ENCODE data around the gene ANKRD34B.

The ANKRD34B gene

DNA sequence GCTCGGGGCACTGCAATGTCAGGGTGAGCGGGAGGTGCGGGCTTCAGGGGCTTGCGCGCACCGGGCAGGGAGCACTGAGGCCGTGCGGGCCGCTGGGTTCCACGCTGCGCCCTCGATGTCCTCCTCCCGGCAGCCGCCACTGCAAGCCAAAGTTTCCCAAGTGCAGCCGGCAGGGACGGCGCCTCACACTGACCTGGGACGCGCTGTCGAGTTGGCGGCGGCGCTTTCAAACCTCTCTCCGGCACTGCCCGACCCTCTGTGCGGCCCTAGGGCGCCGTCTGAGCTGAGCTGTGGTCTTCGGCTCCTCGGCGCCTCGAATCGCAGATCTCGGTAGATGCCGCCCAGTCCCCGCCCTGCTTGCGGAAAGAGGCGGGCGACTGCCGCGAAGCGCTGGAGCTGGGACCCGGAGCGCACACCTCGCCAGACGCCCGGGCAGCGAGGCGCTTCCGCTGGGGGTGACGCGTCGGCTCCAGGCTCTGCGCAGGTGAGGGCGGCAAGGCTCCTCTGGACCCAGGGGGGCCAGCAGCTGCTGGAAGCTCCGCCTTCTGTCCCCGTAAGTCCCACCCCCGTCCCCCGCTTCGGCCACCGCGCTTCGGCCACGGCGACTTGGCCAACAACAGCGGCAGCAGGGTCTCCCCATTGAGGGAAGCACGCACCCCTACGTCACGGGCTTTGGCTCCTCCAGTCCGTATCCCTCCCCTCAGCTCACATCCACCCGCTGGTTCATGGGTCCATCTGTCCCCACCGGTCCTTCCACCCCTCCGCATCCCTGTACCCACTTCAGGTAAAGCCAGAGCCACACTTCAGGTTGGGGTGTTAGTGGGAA is at the start of gene ANKRD34B:
TSS of gene ANKRD34B (minus strand) at position 320 of the 826 bp plus-strand sequence. CDS start 10,261 bp downstream, outside the sequence.
- H3K27me3 Mint-ChIP-seq, result peaks cover 81% of the 10 kb centered on the region
- H3K36me3 Mint-ChIP-seq, result no peaks in the 10 kb centered on the region
- H3K27ac Mint-ChIP-seq, result no peak within 1 kb of the TSS
- peak within 1 kb of the TSS; percentile 56 for H3K4me3 Mint-ChIP-seq
- H3K9me3 Mint-ChIP-seq, result peaks cover 3% of the 10 kb centered on the region
- no peak for ATAC-seq
- H3K4me1 Mint-ChIP-seq, result peaks cover 6% of the 10 kb centered on the region

DNA sequence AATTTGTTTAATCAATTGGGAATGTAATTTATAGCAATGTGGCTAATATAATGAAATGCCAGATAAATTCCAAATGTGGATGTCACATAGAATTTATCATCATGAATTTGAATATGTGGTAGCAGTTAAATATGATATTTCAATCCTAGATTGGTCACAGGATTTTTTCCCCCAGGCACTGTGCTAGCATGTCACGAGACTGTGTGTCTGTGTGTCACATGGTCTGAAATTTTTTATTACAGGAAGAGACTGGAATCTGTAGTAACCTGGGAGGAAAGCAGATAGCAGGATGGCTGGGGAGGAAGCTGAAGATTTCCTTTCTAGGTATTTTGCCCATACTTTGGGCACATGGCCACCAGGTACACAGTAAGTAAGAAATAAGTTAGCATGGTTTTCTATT is 49.0 kb upstream of the ANKRD34B start:
- Mint-ChIP-seq H3K4me3 (no peak overlapping the region), H3K9me3 (no peaks in the 10 kb centered on the region), H3K4me1 (no peaks in the 10 kb centered on the region), H3K27ac (no peak overlapping the region), H3K27me3 (no peaks in the 10 kb centered on the region), H3K36me3 (peaks cover 27% of the 10 kb centered on the region)
- ATAC-seq, result no peak

DNA sequence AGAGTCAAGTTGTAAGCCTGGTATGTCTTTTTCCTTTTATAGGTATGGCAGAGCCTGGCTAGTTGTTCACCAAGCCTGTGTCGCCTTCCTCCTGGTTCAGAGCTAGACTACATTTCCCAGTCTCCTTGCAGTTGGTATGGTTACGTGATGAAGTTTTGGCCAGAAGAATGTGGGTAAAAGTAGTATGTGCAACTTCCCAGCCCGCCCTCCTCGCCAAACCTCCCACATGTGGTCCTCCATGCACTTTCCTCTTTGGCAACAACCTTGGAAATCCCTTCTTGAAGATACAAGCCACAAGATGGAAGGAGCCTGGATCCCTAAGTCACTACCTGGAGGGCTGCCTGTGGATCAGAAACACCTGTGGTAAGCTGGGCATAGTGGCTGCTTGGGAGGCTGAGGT is 48.4 kb upstream of the ANKRD34B start:
- ATAC-seq, result no peak
- H3K27ac Mint-ChIP-seq, result no peak overlapping the region
- H3K27me3 Mint-ChIP-seq, result no peaks in the 10 kb centered on the region
- H3K9me3 Mint-ChIP-seq, result no peaks in the 10 kb centered on the region
- H3K4me3 Mint-ChIP-seq, result no peak overlapping the region
- no peaks in the 10 kb centered on the region for H3K4me1 Mint-ChIP-seq
- H3K36me3 Mint-ChIP-seq, result peaks cover 27% of the 10 kb centered on the region

DNA sequence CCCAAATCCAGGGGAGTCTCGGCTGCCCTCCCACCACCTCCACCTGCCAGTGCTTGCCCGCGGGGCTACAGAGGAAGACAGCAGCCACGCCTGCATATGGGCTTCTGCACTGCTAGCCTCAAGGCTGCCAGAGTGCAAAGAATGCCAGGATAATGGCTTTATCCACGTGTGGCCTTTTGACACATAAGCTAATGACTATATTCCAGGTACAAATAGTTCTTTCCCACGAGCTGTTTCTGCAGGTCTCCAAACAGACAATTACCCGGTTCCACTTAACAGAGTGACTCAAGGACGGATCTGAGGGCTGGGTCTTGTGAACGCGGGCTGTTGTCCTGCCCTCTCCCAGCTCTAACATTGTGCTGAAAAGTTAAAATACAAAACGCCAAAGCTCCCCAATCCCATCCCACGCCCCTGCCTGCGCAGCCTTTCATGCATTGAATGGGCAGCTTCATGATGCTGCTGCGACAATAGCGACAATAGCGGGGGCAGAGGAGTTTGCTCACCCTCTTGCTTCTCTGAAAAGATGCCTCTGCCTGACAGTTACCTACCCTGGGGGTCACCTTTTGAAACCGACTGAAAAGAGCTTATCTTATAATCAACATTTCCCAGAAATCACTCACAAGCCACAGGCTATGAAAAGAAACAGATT is 45.3 kb upstream of the ANKRD34B start:
- no peaks in the 10 kb centered on the region for H3K27me3 Mint-ChIP-seq
- no peaks in the 10 kb centered on the region for H3K4me1 Mint-ChIP-seq
- no peak overlapping the region for H3K27ac Mint-ChIP-seq
- H3K4me3 Mint-ChIP-seq, result no peak overlapping the region
- H3K36me3 Mint-ChIP-seq, result peaks cover 8% of the 10 kb centered on the region
- ATAC-seq, result no peak
- peaks cover 3% of the 10 kb centered on the region for H3K9me3 Mint-ChIP-seq

DNA sequence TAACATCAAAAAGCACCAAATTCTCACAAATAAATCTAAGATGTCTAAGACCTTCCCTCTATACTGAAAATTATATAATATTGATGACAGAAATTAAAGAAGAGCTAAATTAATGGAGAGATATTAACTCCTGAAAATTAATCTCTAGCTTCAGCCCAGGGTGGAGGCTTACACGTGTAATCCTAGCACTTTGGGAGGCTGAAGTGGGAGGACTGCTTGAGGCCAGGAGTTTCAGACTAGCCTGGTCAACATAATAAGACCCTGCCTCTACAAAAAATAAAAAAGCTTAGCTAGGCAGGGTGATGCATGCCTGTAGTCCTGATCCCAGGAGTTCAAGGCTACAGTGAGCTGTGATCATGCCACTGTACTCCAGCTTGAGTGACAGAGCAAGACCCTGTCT is 39.6 kb upstream of the ANKRD34B start:
- ATAC-seq, result no peak
- H3K36me3 Mint-ChIP-seq, result no peaks in the 10 kb centered on the region
- no peak overlapping the region for H3K27ac Mint-ChIP-seq
- H3K9me3 Mint-ChIP-seq, result peaks cover 3% of the 10 kb centered on the region
- H3K4me3 Mint-ChIP-seq, result no peak overlapping the region
- no peaks in the 10 kb centered on the region for H3K4me1 Mint-ChIP-seq
- H3K27me3 Mint-ChIP-seq, result no peaks in the 10 kb centered on the region

DNA sequence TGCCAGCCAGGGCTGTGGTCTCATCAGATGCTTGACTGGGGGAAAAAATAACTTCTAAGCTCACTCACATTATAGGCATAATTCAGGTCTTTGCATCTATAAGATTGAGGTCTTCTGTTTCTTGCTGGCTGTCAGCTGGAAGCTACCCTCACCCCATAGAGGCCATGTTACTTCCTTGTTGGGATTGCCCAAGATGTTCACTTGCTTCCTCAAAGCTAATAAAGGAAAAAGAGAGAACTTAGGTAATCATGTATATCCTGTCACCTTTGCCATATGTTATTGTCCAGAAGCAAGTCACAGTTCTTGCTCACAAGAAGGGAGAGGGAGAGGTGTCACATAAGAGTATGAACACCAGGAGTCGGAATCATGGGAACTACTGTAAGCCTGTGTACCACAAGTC is 38.7 kb upstream of the ANKRD34B start:
- no peaks in the 10 kb centered on the region for H3K4me1 Mint-ChIP-seq
- H3K9me3 Mint-ChIP-seq, result peaks cover 3% of the 10 kb centered on the region
- no peaks in the 10 kb centered on the region for H3K27me3 Mint-ChIP-seq
- no peak for ATAC-seq
- H3K27ac Mint-ChIP-seq, result no peak overlapping the region
- H3K36me3 Mint-ChIP-seq, result no peaks in the 10 kb centered on the region
- H3K4me3 Mint-ChIP-seq, result no peak overlapping the region

DNA sequence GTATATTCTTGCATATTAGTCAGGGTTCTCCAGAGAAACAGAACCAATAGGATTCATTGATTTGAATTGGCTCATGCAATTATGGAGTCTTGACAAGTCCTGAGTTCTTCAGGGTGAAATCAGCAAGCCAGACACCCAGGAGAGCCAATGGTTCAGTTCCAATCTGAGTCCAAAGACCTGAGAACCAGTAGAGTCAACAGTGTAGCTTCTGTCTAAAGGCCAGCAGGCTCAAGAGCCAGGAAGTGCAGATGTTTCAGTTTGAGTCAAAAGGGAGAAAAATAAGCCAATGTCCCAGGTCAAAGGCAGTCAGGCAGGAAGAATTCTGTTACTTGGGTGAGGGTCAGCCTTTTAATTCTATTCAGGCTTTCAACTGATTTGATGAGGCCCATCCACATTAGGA is 37.8 kb upstream of the ANKRD34B start:
- Mint-ChIP-seq H3K9me3 (peaks cover 3% of the 10 kb centered on the region), H3K4me3 (no peak overlapping the region), H3K36me3 (no peaks in the 10 kb centered on the region), H3K4me1 (no peaks in the 10 kb centered on the region), H3K27ac (no peak overlapping the region), H3K27me3 (no peaks in the 10 kb centered on the region)
- no peak for ATAC-seq

DNA sequence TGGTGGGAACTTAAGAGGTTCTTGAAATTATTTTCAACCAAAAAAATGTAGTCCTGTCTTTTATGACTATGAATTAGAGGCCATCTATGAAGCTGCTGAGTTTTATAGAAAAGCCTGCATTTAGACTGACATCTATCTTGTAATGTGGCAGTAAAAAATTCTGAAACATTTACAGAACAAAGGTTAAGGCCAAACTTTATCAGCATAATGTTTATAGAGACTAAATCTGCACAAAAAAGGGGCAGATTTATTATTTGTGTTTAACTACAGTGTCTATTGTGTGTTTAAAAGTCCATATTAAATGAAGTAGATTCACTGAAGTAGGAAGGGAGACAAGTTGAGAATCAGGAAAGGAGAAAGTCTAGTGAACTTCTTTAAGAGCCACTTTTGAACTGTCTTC is 37.3 kb upstream of the ANKRD34B start:
- no peak for ATAC-seq

DNA sequence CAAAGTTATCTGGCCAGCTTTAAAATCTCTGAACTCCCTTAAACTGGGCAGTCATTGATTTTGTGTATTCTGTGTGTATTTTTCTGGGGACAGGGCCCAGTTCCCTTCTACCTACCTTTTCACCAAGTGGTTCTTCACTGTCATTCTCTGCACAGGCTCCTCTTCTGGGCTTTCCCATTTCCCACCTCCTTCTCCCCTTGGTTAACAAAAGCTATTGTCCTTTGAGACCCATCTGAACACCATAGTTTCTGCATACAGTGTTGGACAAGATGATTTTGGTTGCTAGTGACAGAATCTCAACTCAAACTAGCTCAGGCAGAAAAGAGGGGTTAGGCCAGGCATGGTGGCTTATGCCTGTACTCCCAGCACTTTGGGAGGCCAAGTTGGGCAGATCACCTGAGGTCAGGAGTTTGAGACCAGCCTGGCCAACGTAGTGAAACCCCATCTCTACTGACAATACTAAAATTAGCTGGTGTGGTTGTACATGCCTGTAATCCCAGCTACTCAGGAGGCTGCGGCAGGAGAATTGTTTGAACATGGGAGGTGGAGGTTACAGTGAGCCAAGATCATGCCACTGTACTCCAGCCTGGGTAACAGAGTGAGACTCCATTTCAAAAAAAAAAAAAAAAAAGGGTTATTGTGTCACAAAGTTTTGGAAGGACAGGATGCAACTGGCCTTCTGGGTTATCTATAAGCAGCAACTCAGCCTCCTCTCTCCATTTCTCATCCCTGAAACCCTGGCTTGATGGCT is 31.0 kb upstream of the ANKRD34B start:
- no peak for ATAC-seq
- H3K9me3 Mint-ChIP-seq, result no peaks in the 10 kb centered on the region
- H3K27ac Mint-ChIP-seq, result no peak overlapping the region
- no peaks in the 10 kb centered on the region for H3K36me3 Mint-ChIP-seq
- no peaks in the 10 kb centered on the region for H3K27me3 Mint-ChIP-seq
- H3K4me3 Mint-ChIP-seq, result no peak overlapping the region
- H3K4me1 Mint-ChIP-seq, result no peaks in the 10 kb centered on the region

More for the DNA sequence above, 37.3 kb upstream of the ANKRD34B start:
- Mint-ChIP-seq H3K36me3 (no peaks in the 10 kb centered on the region), H3K27me3 (no peaks in the 10 kb centered on the region), H3K4me3 (no peak overlapping the region), H3K27ac (no peak overlapping the region), H3K4me1 (no peaks in the 10 kb centered on the region), H3K9me3 (peaks cover 3% of the 10 kb centered on the region)

DNA sequence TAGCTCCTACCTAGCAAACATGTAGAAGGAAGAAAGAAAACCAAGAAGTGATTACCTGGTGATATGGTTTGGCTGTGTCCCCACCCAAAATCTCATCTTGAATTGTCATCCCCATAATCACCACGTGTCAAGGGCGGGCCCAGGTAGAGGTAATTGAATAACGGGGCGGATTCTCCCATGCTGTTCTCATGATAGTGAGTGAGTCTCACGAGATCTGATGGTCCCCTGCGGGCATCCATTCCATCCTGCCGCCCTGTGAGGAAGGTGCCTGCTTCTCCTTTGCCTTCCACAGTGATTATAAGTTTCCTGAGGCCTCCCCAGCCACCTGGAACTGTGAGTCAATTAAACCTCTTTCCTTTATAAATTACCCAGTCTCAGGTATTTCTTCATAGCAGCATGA is 27.4 kb upstream of the ANKRD34B start:
- Mint-ChIP-seq H3K27ac (no peak overlapping the region), H3K4me1 (no peaks in the 10 kb centered on the region), H3K9me3 (no peaks in the 10 kb centered on the region), H3K4me3 (no peak overlapping the region), H3K36me3 (no peaks in the 10 kb centered on the region), H3K27me3 (no peaks in the 10 kb centered on the region)
- no peak for ATAC-seq

DNA sequence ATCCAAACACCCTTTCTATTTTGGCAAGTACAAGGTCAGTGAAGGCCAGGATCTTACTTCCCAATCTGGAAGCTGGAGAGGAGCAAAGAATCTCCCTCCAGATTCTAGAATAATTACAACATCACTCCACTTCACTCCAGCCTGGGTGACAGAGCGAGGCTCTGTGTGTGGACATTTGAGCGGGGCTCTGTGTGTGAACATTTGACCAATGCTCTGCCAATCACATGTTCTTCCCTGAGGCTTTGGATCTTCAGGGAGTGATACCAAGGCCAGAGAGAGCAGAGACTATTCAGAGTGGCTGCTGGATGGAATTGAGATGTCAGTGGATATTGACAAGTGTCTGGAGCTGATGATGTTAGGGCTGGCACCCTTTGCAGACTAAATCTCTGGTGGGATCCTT is 24.7 kb upstream of the ANKRD34B start:
- ATAC-seq, result no peak
- no peak overlapping the region for H3K4me3 Mint-ChIP-seq
- H3K9me3 Mint-ChIP-seq, result no peaks in the 10 kb centered on the region
- no peaks in the 10 kb centered on the region for H3K4me1 Mint-ChIP-seq
- peaks cover 23% of the 10 kb centered on the region for H3K27me3 Mint-ChIP-seq
- no peaks in the 10 kb centered on the region for H3K36me3 Mint-ChIP-seq
- H3K27ac Mint-ChIP-seq, result no peak overlapping the region

DNA sequence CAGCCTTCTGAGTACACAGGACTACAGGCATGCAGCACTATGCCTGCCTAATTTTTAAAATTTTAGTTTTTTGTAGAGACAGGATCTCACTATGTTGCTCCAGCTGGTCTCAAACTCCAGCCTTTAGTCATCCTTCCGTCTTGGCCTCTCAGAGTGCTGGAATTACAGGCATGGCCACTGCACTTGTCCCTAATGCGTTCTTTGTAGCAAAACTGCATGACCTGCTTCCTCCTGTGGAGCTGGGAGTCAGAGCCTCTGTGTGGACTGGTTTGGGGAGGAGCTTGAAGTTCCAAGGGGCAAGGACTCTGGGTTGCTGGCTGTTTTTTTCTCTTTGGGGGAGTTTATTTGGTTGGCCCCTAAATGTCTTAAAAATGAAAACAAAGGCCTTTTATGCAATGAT is 22.7 kb upstream of the ANKRD34B start:
- H3K9me3 Mint-ChIP-seq, result no peaks in the 10 kb centered on the region
- H3K27ac Mint-ChIP-seq, result no peak overlapping the region
- H3K4me1 Mint-ChIP-seq, result no peaks in the 10 kb centered on the region
- no peaks in the 10 kb centered on the region for H3K36me3 Mint-ChIP-seq
- no peak overlapping the region for H3K4me3 Mint-ChIP-seq
- ATAC-seq, result no peak
- peaks cover 23% of the 10 kb centered on the region for H3K27me3 Mint-ChIP-seq

DNA sequence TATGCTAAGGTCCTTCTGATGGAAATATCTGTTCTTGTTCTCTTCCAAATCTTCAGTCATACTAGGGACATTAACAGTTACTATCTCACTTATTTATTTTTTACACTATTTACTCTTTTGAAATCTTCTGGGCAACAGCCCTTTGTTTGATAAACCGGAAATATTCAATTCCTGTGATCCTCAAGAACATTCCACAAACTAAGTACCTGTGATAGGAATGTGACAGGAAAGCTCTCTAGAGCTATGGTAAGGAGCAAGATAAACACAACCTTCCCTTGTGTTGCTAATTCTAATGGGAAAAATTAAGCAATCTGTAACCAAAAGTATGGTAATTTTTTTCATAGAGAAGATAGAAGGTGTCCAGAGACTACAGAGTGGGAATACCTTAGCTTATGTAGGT is 22.0 kb upstream of the ANKRD34B start:
- H3K36me3 Mint-ChIP-seq, result no peaks in the 10 kb centered on the region
- no peak for ATAC-seq
- no peaks in the 10 kb centered on the region for H3K9me3 Mint-ChIP-seq
- H3K27me3 Mint-ChIP-seq, result peaks cover 23% of the 10 kb centered on the region
- H3K27ac Mint-ChIP-seq, result no peak overlapping the region
- no peak overlapping the region for H3K4me3 Mint-ChIP-seq
- H3K4me1 Mint-ChIP-seq, result no peaks in the 10 kb centered on the region

DNA sequence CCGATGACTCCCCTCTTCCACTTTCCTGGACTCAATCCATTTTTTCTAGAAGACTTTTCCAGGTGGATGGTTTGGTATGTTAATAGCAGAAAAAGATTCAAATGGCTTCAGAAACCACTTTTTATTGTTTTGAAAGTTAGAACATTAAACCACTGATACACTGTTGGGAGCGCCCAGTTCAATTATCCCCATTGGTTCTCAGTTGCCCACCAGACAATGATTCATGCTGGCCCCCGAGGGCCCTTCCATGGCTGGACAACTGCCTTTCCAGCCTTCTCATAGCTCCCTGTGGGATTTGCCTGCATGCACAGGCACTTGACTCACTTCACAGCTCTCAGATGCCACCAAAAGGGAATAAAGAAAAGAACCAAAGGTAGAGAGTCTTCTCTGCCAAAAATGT is 21.3 kb upstream of the ANKRD34B start:
- no peak for ATAC-seq
- Mint-ChIP-seq H3K27me3 (peaks cover 23% of the 10 kb centered on the region), H3K9me3 (no peaks in the 10 kb centered on the region), H3K27ac (no peak overlapping the region), H3K36me3 (no peaks in the 10 kb centered on the region), H3K4me1 (no peaks in the 10 kb centered on the region), H3K4me3 (no peak overlapping the region)

DNA sequence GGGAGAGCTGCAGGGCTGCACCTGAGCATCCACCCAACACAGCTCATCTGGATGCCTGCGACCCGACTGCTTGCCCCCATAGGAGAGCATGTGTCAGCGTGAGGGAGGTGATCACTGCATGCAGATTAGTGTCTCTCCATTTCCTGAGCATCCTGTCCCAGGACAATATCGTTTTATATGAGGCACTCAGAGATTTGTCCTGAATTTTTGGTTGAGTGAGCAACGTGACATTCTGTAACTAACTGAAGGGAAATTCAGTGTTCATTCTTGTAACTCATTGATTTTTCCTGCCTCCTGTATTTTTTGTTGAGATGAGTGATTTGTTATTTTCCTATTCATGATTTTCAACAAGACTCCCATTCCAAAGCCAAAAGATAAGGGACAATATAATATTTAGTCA is 20.7 kb upstream of the ANKRD34B start:
- Mint-ChIP-seq H3K27ac (no peak overlapping the region), H3K4me1 (no peaks in the 10 kb centered on the region), H3K9me3 (no peaks in the 10 kb centered on the region), H3K36me3 (no peaks in the 10 kb centered on the region), H3K27me3 (peaks cover 23% of the 10 kb centered on the region), H3K4me3 (no peak overlapping the region)
- ATAC-seq, result no peak
